HEK293T (cell line): ENCODE measurements around the gene MRPL17.

ENCODE experiments used
- ARNT ChIP-seq: fragments of 450-650 bp; IDR thresholded peaks from 2 replicates; pipeline ENCODE4 v1.6.1; 2017; ENCODE audit warnings: mild to moderate bottlenecking
- BHLHE40 ChIP-seq: fragments of 450-650 bp; IDR thresholded peaks from 2 replicates; pipeline ENCODE4 v1.6.1; 2016; ENCODE audit warnings: mild to moderate bottlenecking, moderate library complexity, borderline replicate concordance
- CTBP1 ChIP-seq: fragments of 450-650 bp; IDR thresholded peaks from 2 replicates; pipeline ENCODE4 v1.6.1; 2016; ENCODE audit warnings: borderline replicate concordance
- ELF4 ChIP-seq: fragments of 450-650 bp; IDR thresholded peaks from 2 replicates; pipeline ENCODE4 v1.6.1; 2017; ENCODE audit warnings: antibody characterized with exemption
- FOXA1 ChIP-seq: fragments of 450-650 bp; IDR thresholded peaks from 2 replicates; pipeline ENCODE4 v1.6.1; 2016; ENCODE audit warnings: mild to moderate bottlenecking
- FOXK2 ChIP-seq: fragments of 450-650 bp; IDR thresholded peaks from 2 replicates; pipeline ENCODE4 v1.6.1; 2016; ENCODE audit warnings: mild to moderate bottlenecking
- FOXM1 ChIP-seq: fragments of 450-650 bp; IDR thresholded peaks from 2 replicates; pipeline ENCODE4 v1.6.1; 2017; ENCODE audit warnings: mild to moderate bottlenecking, borderline replicate concordance
- HDGF ChIP-seq: fragments of 450-650 bp; IDR thresholded peaks from 2 replicates; pipeline ENCODE4 v1.6.1; 2017; ENCODE audit warnings: antibody characterized with exemption, borderline replicate concordance
- PKNOX1 ChIP-seq: fragments of 450-650 bp; IDR thresholded peaks from 2 replicates; pipeline ENCODE4 v1.6.1; 2016
- SP1 ChIP-seq: fragments of 450-650 bp; IDR thresholded peaks from 2 replicates; pipeline ENCODE4 v1.6.1; 2017
- TARDBP ChIP-seq: fragments of 450-650 bp; IDR thresholded peaks from 2 replicates; pipeline ENCODE4 v1.6.1; 2016
- ZNF384 ChIP-seq: fragments of 450-650 bp; IDR thresholded peaks from 2 replicates; pipeline ENCODE4 v1.6.1; 2016

GRCh38 chr11:6667733-6668374, 15.3 kb downstream of the MRPL17 start:
- TF ChIP-seq HDGF (no peak), SP1 (no peak), TARDBP (no peak), ARNT (no peak), FOXA1 (no peak), PKNOX1 (no peak), FOXM1 (no peak), ZNF384 (no peak), FOXK2 (no peak), BHLHE40 (no peak), ELF4 (no peak), CTBP1 (no peak)
